CD4-positive, alpha-beta T cell treated with Interleukin-15 for 1 hour (primary cell): ENCODE results near the gene KCTD15.
A peak's percentile ranks its signal among the peaks of the same experiment; 100 is the strongest.

Source experiments
- DNase-seq: peaks from one replicate; pipeline ENCODE4 v3.0.0-alpha.2; 2020

KCTD15 gene, protein sequence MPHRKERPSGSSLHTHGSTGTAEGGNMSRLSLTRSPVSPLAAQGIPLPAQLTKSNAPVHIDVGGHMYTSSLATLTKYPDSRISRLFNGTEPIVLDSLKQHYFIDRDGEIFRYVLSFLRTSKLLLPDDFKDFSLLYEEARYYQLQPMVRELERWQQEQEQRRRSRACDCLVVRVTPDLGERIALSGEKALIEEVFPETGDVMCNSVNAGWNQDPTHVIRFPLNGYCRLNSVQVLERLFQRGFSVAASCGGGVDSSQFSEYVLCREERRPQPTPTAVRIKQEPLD

GRCh38 chr19:33796164-33796875, at the start of gene KCTD15:
TSS of gene KCTD15 (plus strand) at chr19:33796870. CDS start at chr19:33800455, 3,585 bp downstream.
- DNase-seq, result no peak

DNA sequence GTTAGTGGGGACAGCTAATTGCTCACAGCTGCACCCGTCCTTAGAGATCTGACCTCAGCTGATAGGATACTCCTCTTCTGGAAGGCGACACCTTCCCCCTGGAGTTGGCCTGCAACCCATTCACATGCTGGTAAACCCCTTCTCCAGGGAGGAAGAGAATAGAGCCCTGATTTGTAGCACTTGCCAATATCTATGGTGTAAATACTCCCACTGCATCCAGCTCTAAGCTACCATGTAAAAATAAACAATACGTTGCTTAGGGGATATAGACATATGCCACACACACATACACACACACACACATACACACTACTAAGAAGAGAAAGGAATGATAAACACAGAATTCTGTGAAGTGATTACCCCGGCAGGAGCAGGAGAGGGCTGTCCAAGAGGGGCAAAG, 49.4 kb upstream of the KCTD15 start:
- no peak for DNase-seq

- DNase-seq, result no peak
These were observed 48.4 kb upstream of the KCTD15 start for GRCh38 chr19:33748231-33748630.

- no peak for DNase-seq
These were observed 47.7 kb upstream of the KCTD15 start for GRCh38 chr19:33749016-33749415.

DNA sequence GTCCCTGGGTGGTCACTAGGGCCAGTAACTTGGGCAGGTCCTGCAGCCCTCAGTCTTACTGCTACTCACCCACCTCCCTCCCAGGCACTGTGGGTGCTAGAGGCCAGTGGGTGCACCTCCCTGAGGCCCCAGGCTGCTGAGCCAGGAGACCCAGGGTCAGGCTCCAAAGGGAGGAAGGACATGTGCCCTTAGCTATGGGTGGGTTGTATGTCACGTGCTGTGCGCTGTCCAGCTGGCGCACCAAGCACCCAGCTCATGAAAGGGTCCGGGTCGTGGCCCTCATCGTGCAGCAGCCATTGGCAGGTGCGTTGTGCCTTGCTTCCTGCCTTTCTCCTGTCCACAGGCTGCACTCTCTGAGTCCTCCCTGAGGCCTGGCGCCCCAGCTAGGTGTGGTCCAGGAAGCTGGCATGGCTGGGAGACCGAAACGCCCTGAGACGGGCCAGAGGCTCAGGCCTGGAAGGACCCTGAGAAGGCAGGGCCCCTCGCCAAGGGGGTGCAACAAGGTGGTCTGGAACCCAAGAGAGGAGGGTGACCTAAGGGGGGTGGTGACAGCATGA, 47.0 kb upstream of the KCTD15 start:
- no peak for DNase-seq

- DNase-seq, result no peak
These were observed 45.9 kb upstream of the KCTD15 start for GRCh38 chr19:33750587-33751435.

DNA sequence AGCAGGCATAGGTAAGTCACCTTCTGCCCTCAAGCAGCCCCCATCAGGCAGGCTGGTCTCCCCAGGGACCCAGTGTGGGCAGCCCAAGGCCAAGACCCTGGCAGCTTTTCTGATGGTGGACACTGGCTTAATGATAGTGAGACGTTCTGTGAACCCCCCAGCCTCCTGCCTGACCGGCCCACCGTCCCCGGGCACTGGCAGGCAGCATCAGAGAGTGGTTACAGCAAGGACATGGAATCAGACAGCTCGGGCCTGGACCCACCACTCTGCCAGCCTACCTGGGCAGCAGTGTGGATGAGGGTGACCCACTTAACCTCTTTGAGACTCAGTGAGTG, 45.3 kb upstream of the KCTD15 start:
- no peak for DNase-seq

GRCh38 chr19:33752018-33752800, 44.5 kb upstream of the KCTD15 start:
- DNase-seq, result no peak

DNA sequence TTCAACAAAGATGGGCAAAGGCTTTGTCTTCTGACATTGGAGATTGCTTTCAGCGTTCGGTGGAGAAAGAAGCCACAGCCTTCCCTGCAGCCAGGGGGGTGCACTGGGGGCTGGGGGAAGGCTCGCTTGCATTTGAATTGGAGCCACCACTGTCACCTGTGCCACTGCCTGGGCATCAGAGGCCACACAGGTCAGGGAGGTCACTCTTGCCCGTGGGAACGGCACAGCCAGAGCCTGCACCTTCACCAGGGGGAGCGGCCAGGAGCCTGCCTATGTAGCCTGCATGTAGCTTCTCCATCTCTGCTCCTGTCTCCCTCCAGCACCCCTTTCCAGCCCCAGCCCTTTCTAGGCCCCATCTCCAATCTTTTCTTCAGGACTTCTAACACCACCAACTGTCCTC, 43.7 kb upstream of the KCTD15 start:
- DNase-seq, result no peak

DNA sequence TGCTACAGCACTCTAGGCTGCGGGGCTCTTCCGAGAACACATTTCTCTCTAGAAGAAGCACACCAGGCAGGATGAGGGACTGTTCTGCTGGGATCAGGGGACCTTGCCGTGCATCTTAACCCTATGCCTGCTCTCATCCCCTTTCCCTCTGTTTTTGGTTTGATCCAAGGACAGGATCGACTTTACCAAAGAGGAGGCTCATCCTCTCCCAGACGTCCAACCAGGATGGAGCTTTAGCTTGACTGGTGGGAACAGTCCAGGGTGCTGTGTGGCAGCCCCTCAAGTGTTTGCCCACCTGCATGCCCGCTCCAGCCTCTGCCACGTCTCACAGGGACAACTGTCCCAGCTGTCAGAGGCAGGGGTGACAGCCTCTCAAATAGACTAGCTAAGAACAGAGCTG, 42.3 kb upstream of the KCTD15 start:
- DNase-seq, result no peak

DNA sequence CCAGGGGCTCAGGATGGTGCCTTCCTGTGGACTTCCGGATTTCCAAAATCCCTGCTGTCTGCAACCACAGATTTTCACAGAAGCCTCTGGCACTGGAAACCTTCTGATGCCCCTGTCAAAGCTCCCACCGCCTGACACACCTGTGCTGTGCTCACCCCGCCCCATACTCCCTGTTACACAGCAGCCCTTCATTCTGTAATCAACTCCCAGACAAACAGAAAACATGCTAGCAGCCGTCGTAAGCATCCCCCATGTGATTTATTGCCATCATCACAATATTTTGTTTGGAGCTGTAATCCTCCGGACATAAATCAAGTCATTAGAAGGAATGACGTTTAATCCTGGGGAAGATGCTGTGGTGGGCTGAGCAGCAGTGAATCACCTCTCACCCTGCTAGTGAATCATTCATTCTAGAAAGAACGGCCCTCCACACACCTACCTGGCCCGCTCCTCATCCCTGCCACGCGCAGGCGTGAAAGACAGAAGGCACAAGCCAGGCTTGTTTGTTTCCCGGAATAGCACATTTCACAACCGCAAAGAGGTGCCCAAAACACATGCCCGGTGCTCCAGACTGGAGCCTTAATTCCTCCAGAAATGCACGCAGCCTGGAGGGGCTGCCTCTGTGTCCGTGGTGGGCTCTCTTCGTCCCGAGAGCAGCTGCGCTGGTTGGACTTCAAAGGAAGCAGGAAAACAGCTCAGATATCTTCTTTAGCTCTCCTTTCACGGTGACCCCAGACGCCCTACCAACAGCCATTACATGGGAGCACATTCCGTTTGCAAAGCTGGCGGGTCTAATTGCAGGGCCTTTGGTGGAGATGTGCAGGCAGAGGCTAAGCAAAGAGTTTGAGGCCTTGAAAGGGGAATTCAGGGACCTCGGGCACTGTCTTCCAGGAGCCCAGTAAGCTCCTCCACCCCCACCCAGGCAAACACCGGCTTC, 41.3 kb upstream of the KCTD15 start:
- DNase-seq, result no peak

- DNase-seq, result no peak
These were observed 40.5 kb upstream of the KCTD15 start for GRCh38 chr19:33756177-33756576.

DNA sequence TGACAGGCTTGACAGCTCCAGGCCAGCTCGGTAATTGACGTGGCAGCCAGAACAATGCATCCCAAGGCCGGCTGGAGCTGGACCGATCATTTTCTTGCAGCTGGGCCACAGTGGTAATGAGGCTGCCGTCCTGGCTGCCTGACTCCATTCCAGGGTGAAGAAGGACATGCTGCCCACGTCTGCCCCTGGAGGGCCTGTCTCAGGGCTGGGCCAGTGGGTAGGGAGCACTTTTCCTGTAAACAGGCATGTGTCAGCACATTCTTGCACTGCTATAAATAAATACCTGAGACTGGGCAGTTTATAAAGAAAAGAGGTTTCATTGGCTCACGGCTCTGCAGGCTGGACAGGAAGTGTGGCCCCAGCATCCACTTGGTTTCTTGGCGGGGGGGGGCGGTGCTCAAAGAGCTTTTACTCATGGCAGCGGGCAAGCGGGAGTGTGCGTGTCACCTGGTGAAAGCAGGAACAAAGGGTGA, 38.1 kb upstream of the KCTD15 start:
- DNase-seq, result no peak

GRCh38 chr19:33759356-33759755, 37.3 kb upstream of the KCTD15 start:
- no peak for DNase-seq

GRCh38 chr19:33763633-33764371, 32.9 kb upstream of the KCTD15 start:
- no peak for DNase-seq

GRCh38 chr19:33766623-33767022, 30.0 kb upstream of the KCTD15 start:
- DNase-seq, result no peak

DNA sequence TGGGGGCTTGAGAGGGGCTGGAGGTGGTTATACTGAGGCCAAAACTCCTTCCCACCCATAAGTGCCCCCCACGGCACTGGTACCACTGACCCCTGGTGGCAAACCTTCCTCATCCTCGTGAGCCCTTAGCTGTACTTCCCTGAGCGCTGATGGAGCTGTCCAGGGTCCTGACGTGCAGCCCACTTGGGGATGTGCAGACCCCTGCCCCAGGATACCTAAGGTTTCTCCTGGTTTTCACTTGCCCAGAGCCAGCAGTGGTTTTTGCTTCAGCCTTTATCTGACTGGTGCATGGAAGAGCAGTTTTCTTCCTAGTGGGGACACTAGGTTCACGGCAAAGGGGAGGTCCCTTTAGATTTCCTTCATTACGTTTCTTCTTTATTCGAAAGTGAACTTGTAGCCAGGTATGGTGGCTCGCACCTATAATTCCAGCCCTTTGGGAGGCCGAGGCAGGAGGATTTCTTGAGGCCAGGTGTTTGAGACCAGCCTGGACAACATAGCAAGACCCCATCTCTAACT, 28.7 kb upstream of the KCTD15 start:
- DNase-seq, result no peak

GRCh38 chr19:33769208-33769607, 27.5 kb upstream of the KCTD15 start:
- DNase-seq, result no peak

DNA sequence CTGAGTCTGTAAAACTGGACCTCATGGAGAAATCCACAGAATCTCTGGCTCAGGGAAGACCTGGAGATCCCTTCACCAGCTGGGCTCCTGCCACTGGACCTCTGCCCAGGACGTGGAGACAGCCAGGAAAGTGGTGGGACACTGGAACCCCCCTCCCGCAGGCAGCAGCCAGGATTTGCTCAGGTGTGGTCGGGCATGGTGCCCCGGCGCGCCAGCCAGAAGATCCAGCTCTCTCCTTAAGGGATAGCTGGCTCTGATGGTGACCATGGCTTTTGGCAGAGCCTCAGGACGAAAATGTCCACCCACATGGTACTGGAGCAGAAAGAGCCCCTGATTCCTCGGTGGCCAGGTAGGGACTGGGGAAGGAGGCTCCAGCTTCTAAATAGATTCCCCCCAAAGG, 26.6 kb upstream of the KCTD15 start:
- DNase-seq, result no peak

DNA sequence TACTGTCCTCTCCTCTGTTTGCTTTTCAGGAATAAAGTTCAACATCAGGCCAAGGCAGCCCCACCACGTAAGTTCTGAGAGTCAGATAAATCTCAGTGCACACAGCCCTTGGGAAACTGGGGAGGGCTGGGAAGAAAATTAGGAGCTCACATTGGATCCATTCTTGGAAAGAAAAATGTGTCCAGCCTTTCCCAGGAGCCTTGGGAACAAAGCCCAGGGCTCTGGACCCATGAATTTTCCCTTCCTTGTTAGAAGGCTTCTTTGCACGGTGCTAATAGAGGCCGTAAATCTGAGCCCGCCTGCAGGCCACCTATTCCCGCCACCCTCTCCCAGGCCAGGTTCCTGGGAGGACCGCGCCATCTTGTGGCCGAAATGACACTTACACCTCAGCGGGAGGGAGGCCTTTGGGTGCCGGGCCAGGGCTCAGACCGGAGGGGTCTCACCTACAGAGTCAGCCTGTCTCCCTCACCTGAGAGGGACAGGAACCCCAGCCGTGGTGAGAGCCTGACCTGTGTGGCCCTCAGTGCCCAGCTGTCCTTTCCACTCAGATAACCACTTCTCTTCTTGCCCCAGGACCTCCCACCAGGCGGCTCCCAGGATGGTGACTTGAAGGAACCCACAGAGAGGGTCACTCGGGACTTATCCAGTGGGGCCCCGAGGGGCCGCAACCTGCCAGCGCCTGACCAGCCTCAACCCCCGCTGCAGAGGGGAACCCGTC, 25.1 kb upstream of the KCTD15 start:
- DNase-seq, result peak; percentile 44
